GM12864 (cell line): ENCODE results near the gene SRGAP3.

Source experiments
- DNase-seq: peaks from one replicate; pipeline ENCODE4 v3.0.0-alpha.2; 2011; ENCODE audit warnings: low read depth
- H3K4me3 ChIP-seq: 2 replicates; pipeline ENCODE4 v1.5.1; 2011; ENCODE audit warnings: mild to moderate bottlenecking, low read depth, low read length, control low read depth
- CTCF ChIP-seq: IDR thresholded peaks from 2 replicates; pipeline ENCODE4 v1.5.1; 2011; ENCODE audit warnings: low read depth, mild to moderate bottlenecking, moderate library complexity, low read length, control low read depth, inconsistent platforms; ENCODE audit errors: missing control alignments

SRGAP3 gene

GRCh38 chr3:8975081-8976020, 274.1 kb downstream of the SRGAP3 start:
- TF ChIP-seq CTCF: no peak
- no peak overlapping the region for H3K4me3 ChIP-seq
- no peak for DNase-seq

- no peak for DNase-seq
- no peak overlapping the region for H3K4me3 ChIP-seq
- TF ChIP-seq CTCF: no peak
Measured at GRCh38 chr3:8974458-8974857, 275.0 kb downstream of the SRGAP3 start.

GRCh38 chr3:8972639-8973038, 276.8 kb downstream of the SRGAP3 start:
- no peak overlapping the region for H3K4me3 ChIP-seq
- TF ChIP-seq CTCF: no peak
- peak; percentile 5 for DNase-seq

GRCh38 chr3:8970971-8971589, 278.4 kb downstream of the SRGAP3 start:
- no peak overlapping the region for H3K4me3 ChIP-seq
- peak; percentile 30 for DNase-seq

GRCh38 chr3:8969241-8969640, 280.2 kb downstream of the SRGAP3 start:
- no peak for TF ChIP-seq CTCF
- no peak for DNase-seq
- no peak overlapping the region for H3K4me3 ChIP-seq

More at GRCh38 chr3:8970971-8971589, 278.4 kb downstream of the SRGAP3 start:
- TF ChIP-seq CTCF: peak; percentile 92

- no peak overlapping the region for H3K4me3 ChIP-seq
- no peak for DNase-seq
- TF ChIP-seq CTCF: no peak
Measured at GRCh38 chr3:8968375-8968882, 281.0 kb downstream of the SRGAP3 start.
